ENCODE results near the gene NAGPA. TPM values are rescaled to one million over a fixed set of nuclear protein-coding genes. Genes with fewer than 3 reads are reported as not detected.
"Not testable (repeated sequence)": the region's sequence is repeated elsewhere in the genome, so short reads cannot be mapped to it uniquely, and the experiment has no call there.

NAGPA gene
- total RNA-seq, 4 donors from 2014 or later: 25.3 to 35.1 (median 31.0) TPM

DNA sequence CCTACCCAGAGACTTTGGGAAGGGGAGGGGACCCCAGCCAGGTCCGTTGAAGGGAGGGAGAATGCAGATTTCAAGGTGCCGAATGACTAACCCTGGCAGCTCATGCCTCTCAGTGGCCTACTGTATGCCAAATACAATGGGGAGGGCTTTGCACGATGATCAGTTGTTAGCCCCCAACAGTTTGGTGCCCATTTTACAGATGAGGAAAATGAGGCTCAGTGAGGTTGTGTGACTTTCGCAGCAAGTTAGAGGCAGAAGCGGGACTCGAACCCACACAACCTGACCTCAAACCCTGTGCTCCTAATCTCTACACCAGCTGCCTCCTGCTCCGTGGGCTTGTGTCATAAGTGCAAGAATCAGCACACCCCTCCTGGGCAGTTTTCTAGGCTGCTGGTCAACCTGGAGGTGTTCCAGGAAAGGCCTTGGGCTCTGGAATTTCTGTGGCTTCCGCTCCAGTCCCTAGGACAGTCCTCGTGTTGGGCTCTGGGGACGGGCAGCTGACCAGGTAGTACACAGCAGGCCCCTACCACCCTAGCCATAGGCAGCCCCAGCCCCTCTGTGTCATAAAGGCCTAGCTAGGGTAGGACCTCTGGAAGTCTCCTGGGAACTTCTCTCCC is 11.9 kb upstream of the NAGPA start:
- H3K9me3 ChIP-seq: no peaks in the 10 kb centered on the region
- no peak overlapping the region for H3K4me3 ChIP-seq

DNA sequence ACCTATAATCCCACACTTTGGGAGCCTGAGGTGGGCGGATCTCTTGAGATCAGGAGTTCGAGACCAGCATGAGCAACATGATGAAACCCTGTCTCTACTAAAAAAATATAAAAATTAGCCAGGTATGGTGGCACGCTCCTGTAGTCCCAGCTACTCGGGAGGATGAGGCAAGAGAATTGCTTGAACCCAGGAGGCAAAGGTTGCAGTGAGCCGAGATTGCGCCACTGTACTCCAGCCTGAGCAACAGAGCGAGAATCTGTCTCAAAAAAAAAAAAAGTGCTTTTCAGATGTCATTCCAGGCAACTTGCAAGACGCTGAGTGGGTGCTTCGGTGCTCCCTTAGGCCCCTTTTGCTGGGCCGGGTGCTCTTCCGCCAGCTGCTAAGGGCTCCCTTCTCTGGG is 10.8 kb upstream of the NAGPA start:
- H3K4me3 ChIP-seq; DNase-seq (ENCODE audit: low spot score in 2 of 2); H3K4me1 ChIP-seq; H3K36me3 ChIP-seq; H3K9me3 ChIP-seq; H3K27ac ChIP-seq; H3K27me3 ChIP-seq: not testable (repeated sequence)
- 90% methylated on average over 11 of the region's 11 CpGs for WGBS

More for the DNA sequence above, 11.9 kb upstream of the NAGPA start:
- Histone ChIP-seq H3K27me3 (no peaks in the 10 kb centered on the region), H3K27ac (no peak overlapping the region), H3K4me1 (no peaks in the 10 kb centered on the region), H3K36me3 (no peaks in the 10 kb centered on the region)
- TF ChIP-seq POLR2A (IDR thresholded peaks at IDR 0.05): no peak
- TF ChIP-seq, protein P1, sequence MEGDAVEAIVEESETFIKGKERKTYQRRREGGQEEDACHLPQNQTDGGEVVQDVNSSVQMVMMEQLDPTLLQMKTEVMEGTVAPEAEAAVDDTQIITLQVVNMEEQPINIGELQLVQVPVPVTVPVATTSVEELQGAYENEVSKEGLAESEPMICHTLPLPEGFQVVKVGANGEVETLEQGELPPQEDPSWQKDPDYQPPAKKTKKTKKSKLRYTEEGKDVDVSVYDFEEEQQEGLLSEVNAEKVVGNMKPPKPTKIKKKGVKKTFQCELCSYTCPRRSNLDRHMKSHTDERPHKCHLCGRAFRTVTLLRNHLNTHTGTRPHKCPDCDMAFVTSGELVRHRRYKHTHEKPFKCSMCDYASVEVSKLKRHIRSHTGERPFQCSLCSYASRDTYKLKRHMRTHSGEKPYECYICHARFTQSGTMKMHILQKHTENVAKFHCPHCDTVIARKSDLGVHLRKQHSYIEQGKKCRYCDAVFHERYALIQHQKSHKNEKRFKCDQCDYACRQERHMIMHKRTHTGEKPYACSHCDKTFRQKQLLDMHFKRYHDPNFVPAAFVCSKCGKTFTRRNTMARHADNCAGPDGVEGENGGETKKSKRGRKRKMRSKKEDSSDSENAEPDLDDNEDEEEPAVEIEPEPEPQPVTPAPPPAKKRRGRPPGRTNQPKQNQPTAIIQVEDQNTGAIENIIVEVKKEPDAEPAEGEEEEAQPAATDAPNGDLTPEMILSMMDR (IDR thresholded peaks at IDR 0.05): no peak
- no peak for TF ChIP-seq POLR2AphosphoS5 (IDR thresholded peaks at IDR 0.05)
- no peak for TF ChIP-seq EP300 (IDR thresholded peaks at IDR 0.05)
- DNase-seq (ENCODE audit: low spot score in 2 of 2): no peak
- 85% methylated on average over 5 of the region's 10 CpGs for WGBS

DNA sequence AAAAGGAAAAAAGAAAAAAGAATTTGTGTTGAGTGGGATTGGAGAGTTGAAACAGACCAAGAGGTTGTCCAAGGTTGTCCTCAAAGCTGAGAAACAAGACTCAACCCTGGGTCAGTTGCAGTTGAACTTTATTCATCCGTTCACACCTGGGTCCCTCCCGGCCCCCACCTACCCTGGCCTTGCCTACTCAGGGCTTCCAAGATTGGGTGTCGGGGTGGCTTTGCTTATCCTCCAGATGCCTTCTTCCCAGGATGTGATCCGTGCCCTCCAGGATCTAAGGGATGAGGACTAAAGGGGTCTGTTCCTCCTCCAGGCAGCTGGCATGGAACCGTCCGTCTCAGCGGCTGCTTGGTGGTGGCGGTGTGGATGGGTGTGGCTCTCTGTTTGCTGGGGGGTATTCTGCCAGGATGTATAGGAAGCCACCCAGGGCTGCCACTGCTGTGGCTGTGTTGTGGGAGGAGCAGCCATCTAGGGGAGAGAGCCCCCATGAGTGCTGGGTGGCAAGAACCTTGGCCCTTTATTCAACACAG is 10.3 kb upstream of the NAGPA start:
- Histone ChIP-seq H3K4me3 (no peak overlapping the region), H3K36me3 (no peaks in the 10 kb centered on the region), H3K4me1 (no peaks in the 10 kb centered on the region), H3K27ac (no peak overlapping the region), H3K9me3 (no peaks in the 10 kb centered on the region), H3K27me3 (no peaks in the 10 kb centered on the region)
- DNase-seq (ENCODE audit: low spot score in 2 of 2): no peak
- TF ChIP-seq EP300 (IDR thresholded peaks at IDR 0.05): no peak
- TF ChIP-seq POLR2AphosphoS5 (IDR thresholded peaks at IDR 0.05): no peak
- TF ChIP-seq POLR2A (IDR thresholded peaks at IDR 0.05): no peak
- TF ChIP-seq, protein P1 (IDR thresholded peaks at IDR 0.05): no peak
- 96% methylated on average over 7 of the region's 8 CpGs for WGBS

DNA sequence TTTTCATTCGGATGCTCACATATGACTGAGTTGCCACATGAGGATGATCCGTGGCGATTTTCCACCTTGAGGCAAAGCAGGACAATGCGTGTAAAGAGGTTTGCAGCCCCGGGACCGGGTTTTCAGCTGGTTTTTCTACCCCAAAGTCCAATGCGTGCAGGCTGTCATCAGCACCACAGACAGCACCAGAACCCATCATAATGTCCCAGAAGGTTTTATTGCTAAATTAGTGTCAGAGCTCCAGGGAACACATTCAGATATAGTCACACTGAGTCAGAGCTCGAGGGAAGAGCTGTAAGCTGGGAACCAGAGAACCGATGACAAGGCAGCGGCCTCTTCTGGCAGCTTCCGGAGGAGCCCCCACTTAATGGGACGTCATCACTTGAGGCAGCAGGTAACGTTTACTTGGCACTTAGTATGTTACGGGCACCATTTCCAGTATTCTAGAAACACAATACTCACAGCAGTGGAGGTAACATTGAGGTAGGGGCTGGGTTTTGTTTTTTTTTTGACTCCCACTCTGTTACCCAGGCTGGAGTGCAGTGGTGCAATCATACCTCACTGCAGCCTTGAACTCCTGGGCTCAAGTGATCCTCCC is 8.9 kb upstream of the NAGPA start:
- no peak for TF ChIP-seq EP300 (IDR thresholded peaks at IDR 0.05)
- no peak for TF ChIP-seq POLR2A (IDR thresholded peaks at IDR 0.05)
- TF ChIP-seq POLR2AphosphoS5 (IDR thresholded peaks at IDR 0.05): no peak
- DNase-seq (ENCODE audit: low spot score in 2 of 2): no peak
- 76% methylated on average over 14 of the region's 14 CpGs for WGBS
- no peaks in the 10 kb centered on the region for H3K4me1 ChIP-seq
- H3K9me3 ChIP-seq: no peaks in the 10 kb centered on the region
- no peak overlapping the region for H3K27ac ChIP-seq
- H3K27me3 ChIP-seq: no peaks in the 10 kb centered on the region
- H3K4me3 ChIP-seq: no peak overlapping the region
- H3K36me3 ChIP-seq: no peaks in the 10 kb centered on the region

DNA sequence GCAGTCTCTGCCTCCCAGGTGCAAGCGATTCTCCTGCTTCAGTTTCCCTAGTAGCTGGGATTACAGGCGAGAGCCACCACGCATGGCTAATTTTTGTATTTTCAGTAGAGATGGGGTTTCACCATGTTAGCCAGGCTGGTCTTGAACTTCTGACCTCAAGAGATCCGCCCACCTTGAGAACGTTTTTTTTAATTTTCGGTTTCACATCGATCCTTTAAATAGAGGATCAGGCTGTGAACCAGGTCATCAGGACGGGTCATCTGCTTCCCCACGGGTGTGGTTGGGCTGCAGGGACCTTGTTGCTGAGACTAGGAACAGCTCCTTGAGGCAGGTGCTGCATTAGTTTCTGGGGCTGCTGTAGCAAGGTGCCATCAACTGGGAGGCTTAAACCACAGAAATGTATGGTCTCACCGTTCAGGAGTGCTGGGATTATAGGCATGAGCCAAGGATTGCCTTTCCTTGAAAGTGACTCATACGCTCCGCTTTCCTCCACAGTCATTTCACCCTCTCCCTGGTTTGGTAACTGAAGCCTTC is 7.9 kb upstream of the NAGPA start:
- TF ChIP-seq POLR2AphosphoS5 (IDR thresholded peaks at IDR 0.05) (no peak), POLR2A (IDR thresholded peaks at IDR 0.05) (no peak), EP300 (IDR thresholded peaks at IDR 0.05) (no peak)
- TF ChIP-seq, protein P1 (IDR thresholded peaks at IDR 0.05): no peak
- 80% methylated on average over 12 of the region's 12 CpGs for WGBS
- no peak for DNase-seq (ENCODE audit: low spot score in 2 of 2)
- H3K27ac ChIP-seq: no peak overlapping the region
- no peak overlapping the region for H3K4me3 ChIP-seq
- no peaks in the 10 kb centered on the region for H3K27me3 ChIP-seq
- no peaks in the 10 kb centered on the region for H3K9me3 ChIP-seq
- H3K4me1 ChIP-seq: peaks cover 3% of the 10 kb centered on the region
- H3K36me3 ChIP-seq: no peaks in the 10 kb centered on the region

DNA sequence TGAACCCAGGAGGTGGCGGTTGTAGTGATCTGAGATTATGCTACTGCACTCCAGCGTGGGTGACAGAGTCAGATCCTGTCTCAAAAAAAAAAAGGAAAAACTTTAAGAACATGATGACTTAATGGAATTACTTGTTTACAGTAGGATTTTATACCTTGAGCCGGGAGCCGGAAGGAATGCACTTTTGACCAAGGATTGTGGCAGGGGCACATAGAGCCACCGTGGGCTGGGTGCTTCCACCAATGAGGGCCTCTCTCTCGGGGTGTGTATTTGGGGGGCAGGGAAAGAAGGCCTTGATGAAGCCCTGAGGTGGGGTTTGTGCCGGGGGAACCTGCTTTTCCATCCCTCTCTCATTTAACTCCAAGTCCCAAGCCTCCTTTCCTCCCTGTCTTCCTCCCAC is 6.7 kb upstream of the NAGPA start:
- no peak overlapping the region for H3K27ac ChIP-seq
- no peaks in the 10 kb centered on the region for H3K27me3 ChIP-seq
- no peak for DNase-seq (ENCODE audit: low spot score in 2 of 2)
- WGBS: 68% methylated on average over 7 of the region's 7 CpGs
- H3K9me3 ChIP-seq: no peaks in the 10 kb centered on the region
- H3K4me1 ChIP-seq: peaks cover 6% of the 10 kb centered on the region
- H3K4me3 ChIP-seq: no peak overlapping the region
- no peak for TF ChIP-seq EP300 (IDR thresholded peaks at IDR 0.05)
- TF ChIP-seq POLR2A (IDR thresholded peaks at IDR 0.05): no peak
- TF ChIP-seq POLR2AphosphoS5 (IDR thresholded peaks at IDR 0.05): no peak
- TF ChIP-seq, protein P1 (IDR thresholded peaks at IDR 0.05): no peak
- H3K36me3 ChIP-seq: no peaks in the 10 kb centered on the region

All from suprapubic skin (tissue), 4 donors.